ENCODE data around the gene ZNF407. TPM values are rescaled to one million over a fixed set of nuclear protein-coding genes. Genes with fewer than 3 reads are reported as not detected.

The ZNF407 gene
- total RNA-seq, 1 experiment from 2014 or later = 7.6 TPM

DNA sequence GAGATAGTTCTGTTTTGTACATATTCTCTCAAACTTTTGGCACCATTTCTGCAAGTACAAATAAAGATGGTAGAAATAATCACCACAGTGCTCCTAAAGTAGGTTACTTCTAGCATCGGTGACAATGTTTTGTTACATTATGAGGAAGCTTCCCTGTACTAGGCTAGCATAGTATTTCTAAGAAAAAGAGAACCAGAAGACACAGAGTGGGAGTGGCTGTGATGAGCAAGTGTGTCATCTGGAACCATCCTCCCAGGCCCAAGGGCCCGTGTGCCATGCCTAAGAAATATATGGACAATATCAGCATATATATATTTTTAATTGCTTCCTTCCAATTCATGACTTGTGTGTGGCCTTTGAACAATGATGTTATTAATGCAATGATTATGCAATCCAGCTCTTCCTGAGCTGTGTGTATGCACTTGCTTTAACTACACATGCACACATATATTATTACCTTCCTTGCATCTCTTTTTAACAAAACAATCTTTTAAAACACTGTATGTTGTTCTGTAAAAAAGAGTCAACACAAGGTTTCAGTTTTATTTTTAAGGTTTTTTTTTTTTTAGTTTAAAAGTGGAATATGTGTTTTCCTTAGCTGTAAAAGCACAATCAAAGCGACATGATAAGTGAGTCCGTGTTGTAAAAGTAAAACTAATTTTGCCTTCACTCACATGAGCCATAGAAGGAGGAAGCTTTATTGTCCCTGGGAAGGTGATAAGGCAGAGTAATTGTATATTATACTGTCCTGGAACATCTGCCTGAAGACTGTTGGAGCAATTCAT, 303.9 kb downstream of the ZNF407 start:
- Histone ChIP-seq H3K9me3 (ENCODE audit: control insufficient read depth in 1 of 2, insufficient read depth in 1 of 2, low read depth in 1 of 2, low read length in 2 of 2) (no peaks in the 10 kb centered on the region), H3K4me3 (replicated peaks in 1 of 2; ENCODE audit: low read depth in 1 of 2, low read length in 2 of 2) (no peak overlapping the region), H3K4me1 (ENCODE audit: control insufficient read depth in 1 of 2, insufficient read depth in 2 of 2, low read length in 2 of 2) (no peaks in the 10 kb centered on the region), H2AFZ (ENCODE audit: low read depth, low read length, poor library complexity, severe bottlenecking) (no peak overlapping the region), H3K27ac (ENCODE audit: low read depth, low read length) (no peak overlapping the region), H3K79me2 (ENCODE audit: insufficient read depth, low read length) (no peaks in the 10 kb centered on the region), H3K4me2 (ENCODE audit: low read length) (no peak overlapping the region), H3K36me3 (ENCODE audit: control insufficient read depth in 1 of 2, insufficient read depth in 2 of 2, low read length in 2 of 2) (no peaks in the 10 kb centered on the region), H3K9ac (ENCODE audit: low read length) (no peak overlapping the region), H3K9me2 (ENCODE audit: insufficient read depth) (no peaks in the 10 kb centered on the region), H4K20me1 (ENCODE audit: insufficient read depth) (no peaks in the 10 kb centered on the region), H3K27me3 (ENCODE audit: insufficient read depth, low read length) (no peaks in the 10 kb centered on the region)
- no peak for DNase-seq (ENCODE audit: low read depth, low spot score)
- CTCF ChIA-PET = no interaction called here
- BruUV-seq (replicated peaks) = no TSS peak
- RAD21 ChIA-PET (ENCODE audit: low non-redundant PET in 1 of 2, low total read pairs in 2 of 2, uncharacterized antibody in 2 of 2, unreplicated experiment in 2 of 2) = no interaction called here
- no peak for TF ChIP-seq EZH2phosphoT487 (IDR thresholded peaks at IDR 0.05; ENCODE audit: borderline replicate concordance)
- intact Hi-C loops (cut with micrococcal nuclease) = no loop called here
- ATAC-seq = no peak
- POLR2A ChIA-PET = no interaction called here

DNA sequence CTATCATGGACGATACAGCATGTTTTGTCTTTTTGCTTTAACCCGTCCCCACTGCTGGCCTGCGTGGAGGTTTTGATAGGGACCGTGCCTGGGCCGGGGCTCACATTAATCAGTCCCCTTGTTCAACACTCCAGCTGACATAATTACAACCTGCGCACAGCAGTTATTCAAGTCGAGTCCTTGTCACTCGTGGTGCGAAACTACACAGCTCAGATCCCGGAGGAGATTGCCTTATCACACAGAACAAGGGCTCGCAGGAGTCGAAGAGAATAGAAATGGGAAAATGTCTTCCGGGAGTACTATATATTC, 304.4 kb downstream of the ZNF407 start:
- ATAC-seq = no peak

More for the DNA sequence above, 304.4 kb downstream of the ZNF407 start:
- TF ChIP-seq TCF7L2 (IDR thresholded peaks at IDR 0.05; ENCODE audit: borderline replicate concordance, extremely low read depth, insufficient read depth, insufficient read length) (no peak), YY1 (IDR thresholded peaks at IDR 0.05; ENCODE audit: extremely low read depth, insufficient replicate concordance, low read depth, low read length) (no peak), CEBPB (IDR thresholded peaks at IDR 0.05; ENCODE audit: low read depth) (no peak), POLR2A (IDR thresholded peaks at IDR 0.05; ENCODE audit: borderline replicate concordance, extremely low read depth, insufficient read depth, insufficient read length) (no peak), MAX (IDR thresholded peaks at IDR 0.05) (no peak), EZH2 (IDR thresholded peaks at IDR 0.05) (no peak), EGR1 (IDR thresholded peaks at IDR 0.05; ENCODE audit: low read depth) (no peak), EZH2phosphoT487 (IDR thresholded peaks at IDR 0.05; ENCODE audit: borderline replicate concordance) (no peak), SIN3A (IDR thresholded peaks at IDR 0.05; ENCODE audit: low read depth) (no peak), SRF (IDR thresholded peaks at IDR 0.05; ENCODE audit: low read depth) (no peak), ATF3 (IDR thresholded peaks at IDR 0.05) (no peak), ZFX (IDR thresholded peaks at IDR 0.05) (no peak)
- TF ChIP-seq, protein P1, sequence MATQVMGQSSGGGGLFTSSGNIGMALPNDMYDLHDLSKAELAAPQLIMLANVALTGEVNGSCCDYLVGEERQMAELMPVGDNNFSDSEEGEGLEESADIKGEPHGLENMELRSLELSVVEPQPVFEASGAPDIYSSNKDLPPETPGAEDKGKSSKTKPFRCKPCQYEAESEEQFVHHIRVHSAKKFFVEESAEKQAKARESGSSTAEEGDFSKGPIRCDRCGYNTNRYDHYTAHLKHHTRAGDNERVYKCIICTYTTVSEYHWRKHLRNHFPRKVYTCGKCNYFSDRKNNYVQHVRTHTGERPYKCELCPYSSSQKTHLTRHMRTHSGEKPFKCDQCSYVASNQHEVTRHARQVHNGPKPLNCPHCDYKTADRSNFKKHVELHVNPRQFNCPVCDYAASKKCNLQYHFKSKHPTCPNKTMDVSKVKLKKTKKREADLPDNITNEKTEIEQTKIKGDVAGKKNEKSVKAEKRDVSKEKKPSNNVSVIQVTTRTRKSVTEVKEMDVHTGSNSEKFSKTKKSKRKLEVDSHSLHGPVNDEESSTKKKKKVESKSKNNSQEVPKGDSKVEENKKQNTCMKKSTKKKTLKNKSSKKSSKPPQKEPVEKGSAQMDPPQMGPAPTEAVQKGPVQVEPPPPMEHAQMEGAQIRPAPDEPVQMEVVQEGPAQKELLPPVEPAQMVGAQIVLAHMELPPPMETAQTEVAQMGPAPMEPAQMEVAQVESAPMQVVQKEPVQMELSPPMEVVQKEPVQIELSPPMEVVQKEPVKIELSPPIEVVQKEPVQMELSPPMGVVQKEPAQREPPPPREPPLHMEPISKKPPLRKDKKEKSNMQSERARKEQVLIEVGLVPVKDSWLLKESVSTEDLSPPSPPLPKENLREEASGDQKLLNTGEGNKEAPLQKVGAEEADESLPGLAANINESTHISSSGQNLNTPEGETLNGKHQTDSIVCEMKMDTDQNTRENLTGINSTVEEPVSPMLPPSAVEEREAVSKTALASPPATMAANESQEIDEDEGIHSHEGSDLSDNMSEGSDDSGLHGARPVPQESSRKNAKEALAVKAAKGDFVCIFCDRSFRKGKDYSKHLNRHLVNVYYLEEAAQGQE (IDR thresholded peaks at IDR 0.05; ENCODE audit: low read depth) = no peak
- TF ChIP-seq, protein P2, sequence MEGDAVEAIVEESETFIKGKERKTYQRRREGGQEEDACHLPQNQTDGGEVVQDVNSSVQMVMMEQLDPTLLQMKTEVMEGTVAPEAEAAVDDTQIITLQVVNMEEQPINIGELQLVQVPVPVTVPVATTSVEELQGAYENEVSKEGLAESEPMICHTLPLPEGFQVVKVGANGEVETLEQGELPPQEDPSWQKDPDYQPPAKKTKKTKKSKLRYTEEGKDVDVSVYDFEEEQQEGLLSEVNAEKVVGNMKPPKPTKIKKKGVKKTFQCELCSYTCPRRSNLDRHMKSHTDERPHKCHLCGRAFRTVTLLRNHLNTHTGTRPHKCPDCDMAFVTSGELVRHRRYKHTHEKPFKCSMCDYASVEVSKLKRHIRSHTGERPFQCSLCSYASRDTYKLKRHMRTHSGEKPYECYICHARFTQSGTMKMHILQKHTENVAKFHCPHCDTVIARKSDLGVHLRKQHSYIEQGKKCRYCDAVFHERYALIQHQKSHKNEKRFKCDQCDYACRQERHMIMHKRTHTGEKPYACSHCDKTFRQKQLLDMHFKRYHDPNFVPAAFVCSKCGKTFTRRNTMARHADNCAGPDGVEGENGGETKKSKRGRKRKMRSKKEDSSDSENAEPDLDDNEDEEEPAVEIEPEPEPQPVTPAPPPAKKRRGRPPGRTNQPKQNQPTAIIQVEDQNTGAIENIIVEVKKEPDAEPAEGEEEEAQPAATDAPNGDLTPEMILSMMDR (IDR thresholded peaks at IDR 0.05 in 2 of 3, conservative IDR thresholded peaks at IDR 0.05 in 1 of 3; ENCODE audit: borderline replicate concordance in 1 of 3, insufficient read depth in 1 of 3, low read depth in 2 of 3, low read length in 2 of 3) = no peak
- H3K4me2 ChIP-seq (ENCODE audit: low read length) = no peak overlapping the region
- ChIA-PET CTCF (no interaction called here), RAD21 (ENCODE audit: low non-redundant PET in 1 of 2, low total read pairs in 2 of 2, uncharacterized antibody in 2 of 2, unreplicated experiment in 2 of 2) (no interaction called here), POLR2A (no interaction called here)
- H3K9me3 ChIP-seq (ENCODE audit: control insufficient read depth in 1 of 2, insufficient read depth in 1 of 2, low read depth in 1 of 2, low read length in 2 of 2) = no peaks in the 10 kb centered on the region
- no peaks in the 10 kb centered on the region for H3K27me3 ChIP-seq (ENCODE audit: insufficient read depth, low read length)
- H3K9ac ChIP-seq (ENCODE audit: low read length) = no peak overlapping the region
- H2AFZ ChIP-seq (ENCODE audit: low read depth, low read length, poor library complexity, severe bottlenecking) = no peak overlapping the region
- no peaks in the 10 kb centered on the region for H3K9me2 ChIP-seq (ENCODE audit: insufficient read depth)
- H4K20me1 ChIP-seq (ENCODE audit: insufficient read depth) = no peaks in the 10 kb centered on the region
- no peak overlapping the region for H3K4me3 ChIP-seq (replicated peaks in 1 of 2; ENCODE audit: low read depth in 1 of 2, low read length in 2 of 2)
- H3K4me1 ChIP-seq (ENCODE audit: control insufficient read depth in 1 of 2, insufficient read depth in 2 of 2, low read length in 2 of 2) = no peaks in the 10 kb centered on the region
- DNase-seq (ENCODE audit: low read depth, low spot score) = no peak
- H3K79me2 ChIP-seq (ENCODE audit: insufficient read depth, low read length) = no peaks in the 10 kb centered on the region
- no TSS peak for BruUV-seq (replicated peaks)
- no peaks in the 10 kb centered on the region for H3K36me3 ChIP-seq (ENCODE audit: control insufficient read depth in 1 of 2, insufficient read depth in 2 of 2, low read length in 2 of 2)
- intact Hi-C loops (cut with micrococcal nuclease) = no loop called here
- no peak overlapping the region for H3K27ac ChIP-seq (ENCODE audit: low read depth, low read length)
